T-helper 1 cell treated with Interleukin-12 subunit alpha and Interleukin-12 subunit beta and Interleukin-4 antibody, amounts not matched to agents 30 ng/mL and 1 ng/mL, for 36 hours (primary cell): Measurements from ENCODE around the gene HK2. TPM values are rescaled to one million over a fixed set of nuclear protein-coding genes. Genes with fewer than 3 reads are reported as not detected.

ENCODE experiments used
- intact Hi-C: fragments of 100-400 bp; cut with micrococcal nuclease; formaldehyde crosslinking; loops from one replicate; pipeline ENCODE4 v1.15.1; 2024
- total RNA-seq: library from RNA; stranded (reverse); gene quantifications from 2 replicates; pipeline ENCODE4 v1.2.3, GENCODE V29; 2022

HK2 gene
- total RNA-seq, 1 donor from 2014 or later, result 38.0 TPM

DNA sequence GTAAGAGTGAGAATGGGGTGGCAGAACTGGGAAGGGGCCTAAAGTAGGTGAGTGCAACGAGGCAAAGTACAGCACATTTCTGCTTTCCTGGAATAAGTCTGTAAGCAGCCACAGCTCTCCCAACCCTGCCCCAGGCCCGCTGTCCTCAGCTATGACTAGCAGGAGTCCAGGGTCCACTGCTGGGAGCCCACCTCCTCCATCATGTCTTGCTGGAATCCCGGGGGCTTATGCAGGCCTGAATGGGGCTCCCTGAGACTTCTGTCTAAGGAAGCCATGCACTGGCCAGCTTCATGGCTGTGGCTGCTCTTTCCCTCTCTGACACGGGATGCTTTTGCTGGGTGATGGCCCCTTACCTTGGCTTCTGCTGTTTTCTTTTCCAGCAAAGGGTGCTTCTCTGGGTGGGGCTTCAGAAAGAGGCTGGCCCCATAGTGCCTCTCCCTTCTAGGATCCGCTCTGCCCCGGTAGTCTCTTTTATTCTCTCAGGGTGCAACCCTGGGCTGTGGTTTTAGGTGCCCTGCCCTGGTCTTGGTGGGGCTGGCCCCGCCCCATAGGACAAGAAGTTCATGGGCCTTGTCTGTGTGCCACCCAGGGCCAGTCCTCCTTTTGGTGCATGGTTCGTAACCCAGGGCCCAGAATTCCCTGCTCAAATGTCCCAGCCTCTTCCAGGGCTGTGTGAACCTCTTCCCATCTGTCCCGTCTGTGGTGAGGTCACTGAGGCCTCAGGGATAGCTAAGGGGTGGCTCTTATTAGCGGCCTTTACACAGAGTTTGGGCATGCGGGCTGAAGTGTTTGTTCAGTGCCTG is 90.7 kb downstream of the HK2 start:
- intact Hi-C loops, result no loop called here

DNA sequence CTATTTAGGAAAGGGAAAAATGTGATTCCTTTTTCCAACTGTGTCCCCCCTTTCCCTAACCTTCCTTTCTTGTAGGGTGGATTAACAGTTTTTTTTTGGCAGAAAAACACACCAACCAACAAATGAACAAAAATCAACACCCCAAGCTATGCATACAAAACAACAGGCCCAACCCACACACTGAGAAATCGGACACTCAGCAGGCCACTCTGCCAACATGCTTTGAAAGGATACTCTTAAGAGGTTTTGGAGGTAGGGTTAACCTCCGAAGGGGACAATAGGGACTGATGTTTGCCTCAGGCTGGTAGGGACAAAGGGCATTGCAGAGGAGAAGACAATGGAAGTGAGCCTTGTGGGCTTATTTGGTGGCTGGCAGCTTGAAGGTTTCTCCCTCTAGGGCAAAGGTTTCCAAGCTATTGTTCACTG is 91.4 kb downstream of the HK2 start:
- intact Hi-C loops, result no loop called here

DNA sequence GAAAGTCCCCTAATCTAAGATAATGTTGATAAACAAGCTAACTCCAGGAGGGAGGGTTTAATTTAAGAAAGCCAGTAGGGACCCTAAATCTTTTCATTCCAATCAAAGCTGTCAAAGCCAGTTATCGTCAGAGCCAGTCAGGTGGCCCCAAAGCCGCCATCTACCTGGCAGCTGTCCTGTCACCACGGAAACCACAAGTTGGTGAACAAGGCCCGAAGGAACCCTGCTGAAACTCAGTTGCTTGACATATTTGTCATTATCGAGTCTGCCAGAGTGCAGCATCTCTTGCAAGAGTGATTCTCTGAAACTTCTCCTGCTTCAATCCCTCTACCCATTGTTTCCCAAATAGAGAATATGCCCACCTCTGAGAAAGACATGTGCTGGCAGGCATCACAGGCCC is 93.7 kb downstream of the HK2 start:
- intact Hi-C loops, result no loop called here

DNA sequence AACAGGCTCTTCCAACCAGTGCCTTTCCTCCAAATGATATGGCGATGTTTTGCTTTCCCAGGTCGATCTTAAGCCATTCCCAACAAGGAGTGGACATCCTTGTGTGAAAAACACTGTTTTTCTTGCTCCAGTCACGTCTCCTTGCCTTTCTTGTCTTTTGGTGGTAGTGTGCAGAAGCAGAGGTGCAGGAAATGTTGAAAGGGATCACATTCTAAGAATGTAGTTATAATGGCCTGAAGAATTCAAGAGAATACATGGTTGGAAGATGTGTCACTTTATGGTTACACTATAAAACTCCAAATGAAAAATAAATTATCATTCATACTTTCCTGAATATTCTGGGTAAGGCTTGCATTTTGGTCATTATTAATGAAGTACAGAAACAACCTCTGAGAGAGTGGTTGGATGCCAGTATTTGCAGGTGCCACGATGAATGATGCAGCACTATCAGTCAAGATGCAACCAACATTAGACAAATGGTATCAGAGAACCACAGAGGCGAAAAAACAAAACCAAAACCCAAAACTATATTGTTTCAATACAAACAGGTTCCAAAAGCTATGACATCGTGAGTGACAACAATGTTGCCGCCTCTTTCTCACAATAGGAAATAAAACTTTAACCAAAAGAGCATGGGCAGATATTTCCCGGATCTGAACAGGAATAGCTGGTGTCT is 97.0 kb downstream of the HK2 start:
- intact Hi-C loops, result no loop called here

DNA sequence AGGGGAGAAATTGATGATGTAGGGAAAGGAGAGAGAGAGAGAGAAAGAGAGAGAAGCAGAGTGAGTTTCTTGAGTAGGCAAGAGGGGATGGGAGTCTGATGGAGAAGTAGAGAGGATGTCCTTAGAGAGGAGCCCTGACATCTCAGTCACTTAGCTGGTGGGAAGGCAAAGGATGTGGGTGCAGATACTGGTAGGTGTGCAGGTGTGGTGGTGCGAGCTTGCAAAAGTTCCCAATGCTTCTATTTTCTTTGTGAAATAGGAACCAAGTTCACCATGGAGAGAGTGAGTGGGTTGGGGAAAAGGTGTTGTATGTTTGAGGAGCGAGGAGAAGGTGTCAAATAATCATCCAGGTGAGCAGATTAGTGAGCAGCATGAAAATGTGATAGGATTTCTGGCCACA is 98.0 kb downstream of the HK2 start:
- intact Hi-C loops, result no loop called here

DNA sequence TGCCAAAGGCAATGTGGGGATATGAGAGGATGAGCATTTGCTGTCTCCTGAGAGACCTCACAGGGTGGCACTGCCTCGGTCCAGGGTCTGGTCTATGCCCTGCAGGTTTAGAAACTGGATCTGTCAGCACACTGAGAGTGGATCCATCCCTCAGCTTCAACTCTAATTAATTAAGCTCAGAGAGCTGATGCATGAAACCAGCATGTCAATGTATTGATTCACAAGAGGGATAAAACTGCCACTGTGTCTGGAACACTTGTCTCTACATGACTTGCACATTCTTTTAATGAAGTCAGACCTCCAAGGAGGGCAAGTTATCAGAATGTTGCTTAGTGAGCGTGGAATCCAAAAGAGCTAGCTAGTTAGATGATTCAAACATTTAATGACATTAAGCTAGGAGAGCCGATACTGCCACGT is 102.1 kb downstream of the HK2 start:
- intact Hi-C loops, result no loop called here

DNA sequence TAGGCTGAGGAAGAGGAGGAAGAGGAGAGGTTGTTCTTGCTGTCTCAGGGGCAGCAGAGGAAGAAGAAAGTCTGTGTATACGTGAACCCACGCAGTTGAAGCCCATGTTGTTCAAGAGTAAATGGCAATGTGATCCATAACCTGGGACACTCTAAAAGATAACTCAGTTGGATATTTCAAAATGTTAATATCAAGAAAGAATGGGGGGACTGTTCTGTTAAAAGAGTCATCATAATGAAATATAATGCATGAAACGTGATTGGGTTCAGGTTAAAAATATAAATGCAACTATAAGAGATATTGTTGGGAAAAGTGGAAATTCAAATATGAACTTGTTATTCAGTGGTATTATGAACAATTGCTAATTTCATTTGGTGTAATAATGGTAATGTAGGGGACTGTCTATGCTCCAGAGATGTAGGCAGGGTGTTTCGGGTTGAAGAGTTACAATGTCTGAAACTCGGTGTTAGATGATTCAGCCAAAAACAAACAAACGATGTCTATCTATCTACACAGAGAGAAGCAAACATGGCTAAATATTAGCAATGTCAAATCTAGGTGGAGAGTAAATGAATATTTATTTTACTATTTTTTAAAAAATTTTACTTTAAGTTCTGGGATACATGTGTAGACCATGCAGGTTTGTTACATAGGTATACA is 103.4 kb downstream of the HK2 start:
- intact Hi-C loops, result no loop called here

DNA sequence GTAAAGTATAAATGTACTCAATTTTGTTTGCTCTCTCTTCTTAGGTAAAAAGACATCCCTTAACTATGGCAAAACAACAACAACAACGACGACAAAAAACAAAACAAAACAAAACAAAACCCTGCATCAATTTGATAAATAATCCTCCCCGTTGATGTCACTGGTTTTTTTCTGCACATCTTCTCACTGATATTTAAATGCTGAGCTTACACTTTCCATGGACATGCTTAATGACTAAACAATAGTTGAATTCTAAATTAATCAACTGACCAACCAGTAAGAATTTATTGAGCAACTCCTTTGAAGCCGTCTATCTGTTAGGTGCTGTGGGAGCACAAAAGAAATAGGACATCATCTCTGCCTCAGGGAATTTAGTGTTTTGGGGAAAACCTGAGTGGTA is 104.3 kb downstream of the HK2 start:
- intact Hi-C loops, result no loop called here

DNA sequence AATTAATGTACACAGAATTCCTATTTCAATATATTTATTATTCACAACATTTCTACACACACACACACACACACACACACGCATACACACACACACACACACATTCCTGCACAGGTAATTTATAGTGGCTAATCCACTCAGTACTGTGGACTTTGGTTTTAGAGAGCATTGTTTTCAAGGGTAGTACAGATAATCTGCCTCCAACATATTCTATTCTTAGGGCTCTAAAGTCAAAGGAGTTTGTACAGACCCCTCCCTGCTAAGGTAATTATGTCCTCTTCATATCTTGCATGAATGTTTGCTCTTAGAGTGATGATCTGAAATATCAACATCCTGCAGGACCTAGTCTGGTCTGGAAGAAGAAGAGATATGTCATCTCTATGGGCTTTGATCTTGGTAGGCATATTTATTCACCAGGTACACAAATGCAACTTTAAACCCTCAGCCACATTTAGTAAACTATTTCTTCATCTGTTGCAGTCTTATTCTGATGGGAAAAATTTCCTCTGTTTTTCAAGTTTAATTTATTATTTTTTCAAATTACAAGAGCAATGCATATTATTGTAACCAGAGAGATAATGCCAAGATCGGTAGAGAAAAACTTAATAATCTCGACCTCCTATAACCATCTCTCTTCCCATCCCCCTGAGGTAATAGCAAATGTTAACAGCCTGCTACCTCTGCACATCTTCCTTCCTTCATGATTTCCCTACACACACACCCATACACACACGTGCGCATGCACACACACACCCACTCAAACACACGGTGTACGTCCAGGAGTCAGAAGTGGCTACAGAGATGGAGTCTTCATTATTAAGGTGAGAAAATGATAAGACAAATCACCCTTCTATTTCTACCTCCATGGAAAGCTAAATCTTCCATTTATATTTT is 106.2 kb downstream of the HK2 start:
- intact Hi-C loops, result no loop called here

DNA sequence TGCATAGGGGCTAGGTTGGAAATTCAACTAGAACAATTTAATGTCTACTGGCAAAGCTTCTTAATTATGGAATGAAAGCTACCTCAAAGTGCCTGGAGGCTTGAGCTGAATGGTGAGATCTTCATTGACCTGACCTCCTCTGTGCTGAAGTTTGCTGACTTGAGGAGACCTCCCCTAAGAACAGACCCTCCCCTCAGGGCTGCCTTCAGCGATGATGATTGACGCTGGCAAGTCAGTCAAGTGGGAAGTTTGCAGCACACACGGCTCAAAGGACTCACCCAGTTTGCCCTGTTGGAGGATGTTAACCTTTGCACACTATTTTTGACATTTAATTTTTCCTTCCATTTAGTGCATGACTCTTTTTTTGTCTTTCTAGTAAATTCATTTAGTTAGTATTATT is 107.4 kb downstream of the HK2 start:
- intact Hi-C loops, result no loop called here

DNA sequence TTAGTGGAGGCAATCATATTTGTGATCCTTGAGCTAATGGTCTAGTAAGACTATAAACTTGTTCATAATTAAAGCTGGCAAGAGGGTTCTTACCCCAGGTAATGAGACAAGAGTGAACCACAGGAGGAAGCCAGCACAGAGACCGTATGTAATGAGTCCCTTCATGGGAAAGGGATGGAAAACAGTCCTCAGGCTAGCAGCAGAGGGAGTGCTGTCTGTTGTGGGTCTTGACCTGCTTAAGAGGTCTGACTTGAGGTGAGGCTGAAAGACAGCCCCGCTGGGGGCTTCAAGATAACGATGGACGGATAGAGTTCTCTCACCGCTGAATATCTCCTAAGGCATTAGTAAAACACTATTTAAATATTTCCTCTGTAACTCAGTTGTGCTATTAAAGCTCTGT is 108.3 kb downstream of the HK2 start:
- intact Hi-C loops, result no loop called here

Other genes starting within 250 kb of the HK2 start
- gene M1AP, start 185.8 kb upstream of the HK2 start, total RNA-seq, result not detected in 2 replicates
- gene SEMA4F, start 179.9 kb upstream of the HK2 start, total RNA-seq, result 3.1 and 5.5 TPM in 2 replicates
- gene POLE4, start 124.5 kb downstream of the HK2 start, total RNA-seq, result 38.3 and 42.4 TPM in 2 replicates